SHP77 (cell line): ENCODE results near the gene MCF2L.

Experiments
- DNase-seq, 2 experiments: peaks; one replicate each; lab custom pipeline; 2025; lab: John Stamatoyannopoulos, UW

MCF2L gene

DNA sequence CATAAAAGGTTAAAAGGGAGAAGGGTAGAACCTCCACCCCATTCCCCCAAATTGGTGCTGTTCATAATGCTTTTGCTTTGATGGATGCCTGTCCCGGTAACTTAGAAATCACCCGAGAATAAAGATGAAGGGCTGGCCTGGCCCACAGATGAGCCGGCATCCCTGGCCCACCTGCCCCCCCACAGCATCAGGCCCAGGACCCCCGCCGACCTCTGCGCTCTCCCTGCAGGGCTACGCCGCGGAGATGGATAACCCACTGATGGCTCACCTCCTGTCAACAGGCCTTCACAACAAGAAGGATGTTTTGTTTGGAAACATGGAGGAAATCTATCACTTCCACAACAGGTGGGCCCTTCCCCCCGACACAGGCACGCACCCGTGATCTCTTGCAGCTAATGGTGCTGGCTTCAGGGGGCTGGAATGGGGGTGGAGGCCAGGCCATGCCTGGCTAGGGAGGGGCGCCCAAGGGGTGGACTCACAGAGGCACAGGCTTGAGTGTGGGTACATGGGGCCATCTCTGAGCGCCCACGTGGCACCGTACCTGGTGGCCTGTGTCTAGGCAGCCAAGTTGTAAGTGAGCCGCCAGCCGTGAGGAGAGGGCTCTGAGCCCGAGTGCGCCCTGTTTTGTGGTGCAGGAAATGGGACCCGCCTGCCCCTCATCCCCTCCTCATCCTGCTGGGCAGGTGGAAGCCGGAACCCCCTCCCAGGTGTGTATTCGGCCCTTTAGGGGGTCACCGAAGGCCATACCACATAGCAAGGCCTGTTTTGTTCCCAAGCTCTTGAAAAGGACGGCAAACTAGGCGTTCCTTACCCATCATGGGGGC, 113.4 kb downstream of the MCF2L start:
- DNase-seq: no peak

- DNase-seq: no peak
These were observed 114.0 kb downstream of the MCF2L start for GRCh38 chr13:113083022-113083373.

- no peak for DNase-seq
These were observed 114.5 kb downstream of the MCF2L start for GRCh38 chr13:113083402-113084061.

GRCh38 chr13:113084094-113084942, 115.3 kb downstream of the MCF2L start:
- DNase-seq: no peak

DNA sequence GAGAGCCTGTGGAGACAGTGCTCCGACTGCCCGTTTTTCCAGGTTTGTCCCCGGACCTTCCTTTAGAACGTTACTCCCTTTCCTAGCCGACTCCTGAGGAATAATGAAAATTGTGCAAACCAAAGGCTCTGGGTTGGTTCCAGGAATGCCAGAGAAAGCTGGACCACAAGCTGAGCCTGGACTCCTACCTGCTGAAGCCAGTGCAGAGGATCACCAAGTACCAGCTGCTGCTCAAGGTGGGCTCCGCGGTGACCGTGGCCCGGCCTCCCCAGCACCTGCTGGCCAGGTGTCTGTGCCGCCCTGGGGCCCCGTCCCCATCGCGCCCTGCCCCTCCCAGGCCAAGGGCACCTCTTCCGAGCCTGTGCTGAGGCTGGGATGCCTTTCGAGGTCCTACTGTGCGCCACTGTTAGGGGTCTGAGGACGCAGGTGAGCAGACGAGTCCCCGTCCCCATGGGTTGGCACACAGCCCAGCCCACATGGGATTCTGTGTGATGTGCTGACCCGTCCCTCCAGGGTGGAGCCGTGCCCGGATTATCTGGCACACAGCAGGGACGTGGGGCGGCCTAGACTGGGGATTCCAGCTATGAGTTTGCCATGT, 116.0 kb downstream of the MCF2L start:
- no peak for DNase-seq

DNA sequence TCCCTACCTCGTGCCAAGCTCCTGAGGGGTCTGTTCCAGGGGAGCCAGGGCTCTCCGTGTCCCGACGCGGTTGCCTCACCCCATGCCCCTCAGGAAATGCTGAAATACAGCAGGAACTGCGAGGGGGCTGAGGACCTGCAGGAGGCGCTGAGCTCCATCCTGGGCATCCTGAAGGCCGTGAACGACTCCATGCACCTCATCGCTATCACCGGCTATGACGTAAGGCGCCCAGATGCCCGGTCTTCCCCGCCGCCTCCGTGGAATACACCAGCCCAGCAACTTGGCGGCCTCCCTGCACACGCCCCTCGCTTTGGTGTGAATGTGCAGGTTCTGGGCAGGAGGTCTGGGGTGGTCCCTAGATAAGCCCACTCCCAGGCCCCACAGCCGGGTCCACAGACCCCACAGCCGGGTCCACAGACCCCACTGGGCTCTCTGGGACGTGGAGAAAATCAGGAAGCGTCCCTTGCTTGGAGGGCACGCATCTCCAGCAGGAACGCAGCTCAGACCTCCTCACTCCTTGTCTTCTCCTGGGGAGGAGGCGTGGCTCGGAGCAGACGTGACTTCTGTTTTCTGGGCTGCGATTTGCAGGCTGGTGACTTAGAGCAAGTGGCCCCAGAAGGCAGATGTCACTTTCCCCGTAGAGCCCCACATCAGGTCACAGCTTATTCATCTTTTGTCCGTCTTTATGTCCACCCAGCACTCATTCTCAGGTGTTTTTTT, 117.2 kb downstream of the MCF2L start:
- DNase-seq: no peak

GRCh38 chr13:113086991-113087922, 118.2 kb downstream of the MCF2L start:
- DNase-seq: no peak

GRCh38 chr13:113087923-113088690, 119.1 kb downstream of the MCF2L start:
- DNase-seq: no peak

GRCh38 chr13:113088691-113089020, 119.6 kb downstream of the MCF2L start:
- DNase-seq: no peak

DNA sequence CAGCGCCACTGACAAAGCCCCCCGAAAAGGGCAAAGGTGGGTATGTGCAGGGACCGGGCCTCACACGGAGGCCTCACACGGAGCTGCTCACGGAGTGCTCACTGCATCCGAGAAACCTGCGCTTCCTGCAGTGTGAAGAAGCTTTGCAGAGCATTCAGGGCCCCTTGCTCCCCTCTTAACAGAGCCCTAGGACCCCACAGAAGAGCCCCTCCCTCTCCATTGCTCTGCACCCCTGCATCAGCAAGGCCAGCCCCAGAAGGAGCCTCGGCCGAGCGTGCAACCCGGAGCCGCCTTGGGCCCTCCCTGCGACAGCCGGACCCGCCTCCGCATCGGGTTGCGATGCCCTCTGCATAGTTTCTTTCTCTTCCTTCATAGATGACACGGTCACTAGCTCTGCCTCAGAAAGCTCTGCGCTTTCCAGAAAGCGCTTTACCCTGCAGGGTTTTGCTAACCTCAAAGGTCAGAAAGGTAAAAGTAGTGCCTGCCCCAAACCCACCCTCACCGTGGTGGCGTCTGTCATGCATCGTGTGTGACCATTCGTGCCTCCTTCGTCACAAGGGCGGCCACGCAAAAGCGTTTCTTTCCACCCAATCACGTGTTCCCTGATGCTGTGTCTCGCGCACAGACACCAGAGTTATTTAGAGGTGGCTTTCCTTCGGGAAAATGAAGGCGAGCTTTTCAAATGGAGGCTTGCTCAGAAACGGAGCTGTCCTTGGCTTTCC, 120.8 kb downstream of the MCF2L start:
- no peak for DNase-seq

- DNase-seq: no peak
These were observed 121.4 kb downstream of the MCF2L start for GRCh38 chr13:113090415-113090770.

DNA sequence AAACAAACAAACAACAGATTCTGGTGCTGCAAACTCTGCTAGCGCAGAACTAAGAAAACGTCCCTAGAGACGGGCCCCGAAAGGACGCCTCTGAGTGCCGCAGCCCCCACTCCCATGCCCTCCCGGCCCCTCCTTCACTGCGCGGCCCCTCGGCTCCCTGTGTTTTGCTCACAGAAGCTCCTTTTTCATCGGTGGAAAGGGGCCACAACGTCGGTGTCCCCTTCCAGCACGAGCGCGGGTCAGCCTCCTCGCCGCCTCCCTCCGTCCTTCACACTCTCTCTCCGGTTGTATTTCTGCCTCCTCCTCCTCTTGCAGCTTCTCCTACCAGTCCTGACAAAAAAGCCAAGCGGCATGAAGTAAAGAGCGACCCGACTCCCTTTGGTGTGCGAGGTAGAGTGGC, 121.8 kb downstream of the MCF2L start:
- DNase-seq: no peak

DNA sequence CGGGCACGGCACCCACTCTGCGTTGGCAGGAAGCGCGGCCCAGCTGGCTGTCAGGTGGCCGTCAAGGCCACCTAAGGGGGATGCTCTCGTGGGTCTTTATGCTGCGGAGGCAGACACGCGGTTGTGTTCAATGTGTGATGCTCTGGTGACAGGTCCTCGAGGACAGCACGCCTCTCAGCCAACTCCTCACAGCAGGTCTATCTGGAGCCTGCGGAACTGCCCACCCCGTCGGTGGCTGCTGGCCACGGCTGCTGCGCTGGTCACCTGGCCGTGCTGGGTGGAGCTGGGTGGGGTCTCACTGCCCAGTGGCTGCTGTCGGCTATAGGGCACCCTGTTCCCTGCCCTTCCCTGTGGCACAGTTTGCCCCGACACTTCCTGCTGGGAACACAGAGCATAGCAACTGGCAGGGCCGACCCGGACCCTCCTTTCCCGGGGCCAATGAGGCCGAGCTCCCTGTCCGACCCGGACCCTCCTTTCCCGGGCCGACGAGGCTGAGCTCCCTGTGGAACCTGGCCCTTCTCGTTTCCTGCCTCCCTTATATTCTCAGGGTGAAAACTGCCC, 122.3 kb downstream of the MCF2L start:
- DNase-seq: no peak

DNA sequence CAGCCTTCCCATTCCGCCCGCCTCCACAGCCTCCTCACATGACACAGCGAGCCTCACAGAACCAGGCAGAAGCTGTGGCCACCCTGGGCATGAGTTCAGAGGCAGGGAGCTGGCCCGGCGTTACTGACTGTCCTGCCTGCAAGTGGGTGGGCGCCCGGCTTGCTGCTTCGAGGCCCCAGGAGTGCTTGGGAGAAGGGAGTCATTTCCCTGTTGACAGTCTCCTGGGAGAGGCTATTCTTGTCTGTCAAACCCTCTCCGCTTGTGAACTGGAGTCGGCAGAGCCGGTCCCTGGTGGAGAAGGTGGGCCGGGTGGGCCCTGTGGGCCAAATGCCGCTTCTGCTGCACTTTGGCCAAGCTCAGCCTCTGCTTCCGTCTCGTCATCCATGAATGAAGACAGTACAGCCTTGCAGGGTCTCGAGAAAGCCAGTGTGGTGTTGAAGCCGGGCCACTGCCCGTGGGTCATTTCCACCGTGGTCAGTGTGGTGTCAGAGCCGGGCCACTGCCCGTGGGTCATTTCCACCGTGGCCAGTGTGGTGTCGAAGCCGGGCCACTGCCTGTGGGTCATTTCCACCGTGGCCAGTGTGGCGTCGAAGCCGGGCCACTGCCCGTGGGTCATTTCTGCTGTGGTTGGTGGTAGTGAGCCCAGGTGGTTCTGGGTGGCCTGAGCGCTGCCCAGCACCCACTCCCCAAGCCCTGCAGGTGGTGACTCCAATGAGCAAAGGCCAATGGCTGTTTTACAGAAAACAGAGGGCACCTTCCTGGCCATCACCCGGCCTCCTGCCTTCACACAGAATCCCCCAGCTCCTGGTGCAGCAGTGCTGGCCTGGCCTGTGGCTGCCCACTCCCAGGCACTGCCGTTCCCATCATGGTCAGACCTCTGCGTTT, 123.1 kb downstream of the MCF2L start:
- DNase-seq: no peak

- DNase-seq: no peak
These were observed 124.0 kb downstream of the MCF2L start for GRCh38 chr13:113092776-113093579.

DNA sequence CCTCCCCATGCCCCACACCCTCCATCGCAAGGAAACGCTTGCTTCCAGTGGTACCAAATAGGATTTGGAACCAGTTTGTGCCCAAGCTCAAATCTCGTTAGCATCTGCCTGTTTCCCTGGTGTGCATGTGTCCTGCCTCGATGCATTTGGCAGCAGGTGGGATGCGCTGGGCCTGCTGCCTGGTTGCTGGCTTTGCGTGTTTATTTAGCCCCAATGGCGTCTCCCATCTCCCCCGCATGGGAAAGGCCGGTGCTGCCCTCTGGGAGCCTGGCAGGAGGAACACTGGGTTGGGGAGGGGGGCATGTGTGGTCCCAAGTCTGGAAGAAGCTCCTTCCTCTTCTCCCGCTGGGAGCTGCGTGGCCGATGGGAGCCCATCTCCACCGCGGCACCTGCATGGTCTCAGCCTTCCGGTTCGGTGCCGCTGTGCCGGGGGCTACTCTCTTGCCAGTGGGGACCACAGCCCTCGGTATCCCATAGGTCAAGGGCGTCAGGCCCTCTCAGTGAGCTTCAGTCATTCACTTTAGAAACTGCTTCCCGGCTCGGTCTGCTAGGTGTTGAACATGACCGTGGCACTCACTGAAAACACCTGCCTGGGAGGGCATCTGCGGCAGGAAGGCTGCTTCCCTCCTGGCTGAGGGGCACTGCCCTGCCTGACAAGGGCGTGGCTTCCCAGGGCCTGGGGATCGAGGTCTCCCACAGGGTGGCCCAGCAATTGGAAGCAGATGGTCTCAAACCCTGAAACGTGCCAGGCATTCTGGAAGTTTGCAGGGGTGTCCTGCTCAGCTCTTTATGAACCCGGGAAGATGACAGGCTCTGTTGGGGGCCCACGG, 124.8 kb downstream of the MCF2L start:
- DNase-seq: no peak
